CD14-positive monocyte (primary cell): ENCODE data around the gene DUSP9. TPM values are rescaled to one million over a fixed set of nuclear protein-coding genes. Genes with fewer than 3 reads are reported as not detected.

Experiments
- DNase-seq, 3 donors: peaks; one replicate each; pipeline ENCODE4 v3.0.0-alpha.2; 2011 to 2022
- H2AFZ ChIP-seq: 2 replicates; pipeline ENCODE4 v1.6.0; 2012; ENCODE audit warnings: mild to moderate bottlenecking, low read depth, low read length, inconsistent platforms; ENCODE audit not compliant: insufficient read depth, poor library complexity, severe bottlenecking
- H3K27ac ChIP-seq, 2 donors: 1 replicate in 1 of 2; 2 replicates in 1 of 2; pipeline ENCODE4 v1.5.1; 2012 to 2013; ENCODE audit warnings: low read length in 2 of 2, control low read depth in 1 of 2, inconsistent platforms in 1 of 2, low read depth in 1 of 2, mild to moderate bottlenecking in 1 of 2
- H3K27me3 ChIP-seq, 2 donors: one replicate each; pipeline versions ENCODE4 v1.6.0 to v1.6.1; 2011 to 2013; ENCODE audit warnings: low read length in 2 of 2; ENCODE audit not compliant: control insufficient read depth in 2 of 2, insufficient read depth in 2 of 2
- H3K36me3 ChIP-seq, 2 donors: replicated peaks in 1 of 2; 1 replicate in 1 of 2; 2 replicates in 1 of 2; pipeline versions ENCODE4 v1.5.1 to v1.6.1; 2012 to 2013; ENCODE audit warnings: low read length in 2 of 2, control low read depth in 1 of 2, inconsistent platforms in 1 of 2, mild to moderate bottlenecking in 1 of 2; ENCODE audit not compliant: insufficient read depth in 2 of 2, control insufficient read depth in 1 of 2
- H3K4me1 ChIP-seq, 2 donors: 1 replicate in 1 of 2; 2 replicates in 1 of 2; pipeline versions ENCODE4 v1.5.1 to v1.6.1; 2012 to 2013; ENCODE audit warnings: low read length in 2 of 2, control low read depth in 1 of 2, inconsistent platforms in 1 of 2, mild to moderate bottlenecking in 1 of 2, moderate library complexity in 1 of 2; ENCODE audit not compliant: insufficient read depth in 2 of 2, control insufficient read depth in 1 of 2
- H3K4me2 ChIP-seq: replicated peaks from 2 replicates; pipeline ENCODE3; 2012; ENCODE audit warnings: low read length, moderate library complexity, mild to moderate bottlenecking; ENCODE audit not compliant: poor library complexity, severe bottlenecking; ENCODE audit errors: extremely low read depth
- H3K4me3 ChIP-seq, 3 experiments: fragments of 200-600 bp in 1 of 3; sonication (generic) in 1 of 3; replicated peaks in 1 of 3; 1 replicate in 2 of 3; 2 replicates in 1 of 3; pipeline ENCODE4 v1.5.1; 2011 to 2013; ENCODE audit warnings: low read length in 3 of 3, mild to moderate bottlenecking in 3 of 3, control low read depth in 2 of 3, low read depth in 2 of 3, inconsistent platforms in 1 of 3, moderate library complexity in 1 of 3
- H3K79me2 ChIP-seq: 2 replicates; pipeline ENCODE4 v1.6.0; 2012; ENCODE audit warnings: mild to moderate bottlenecking, control low read depth, inconsistent platforms, low read length, moderate library complexity; ENCODE audit not compliant: insufficient read depth
- H3K9ac ChIP-seq: 2 replicates; pipeline ENCODE4 v1.6.0; 2017; ENCODE audit warnings: low read length, mild to moderate bottlenecking; ENCODE audit not compliant: insufficient read depth, poor library complexity, severe bottlenecking
- H3K9me3 ChIP-seq, 2 donors: replicated peaks in 1 of 2; 1 replicate in 1 of 2; 2 replicates in 1 of 2; pipeline versions ENCODE4 v1.5.1 to v1.6.1; 2012 to 2013; ENCODE audit warnings: low read length in 2 of 2, control low read depth in 1 of 2; ENCODE audit not compliant: control insufficient read depth in 1 of 2, insufficient read depth in 1 of 2
- H4K20me1 ChIP-seq: 2 replicates; pipeline ENCODE4 v1.6.0; 2012; ENCODE audit warnings: mild to moderate bottlenecking, low read length, control low read depth, moderate library complexity; ENCODE audit not compliant: insufficient read depth
- H3K27ac Mint-ChIP-seq, 7 donors: one replicate each; pipeline ENCODE4 v1.8.0; 2020; ENCODE audit warnings: mild to moderate bottlenecking in 7 of 7, mixed read lengths in 7 of 7, moderate library complexity in 6 of 7, inconsistent platforms in 2 of 7
- H3K27me3 Mint-ChIP-seq, 3 donors: one replicate each; pipeline ENCODE4 v1.8.0; 2021 to 2022; ENCODE audit warnings: low read depth in 3 of 3, mild to moderate bottlenecking in 3 of 3, mixed read lengths in 3 of 3, moderate library complexity in 3 of 3, inconsistent platforms in 1 of 3
- H3K36me3 Mint-ChIP-seq, 2 donors: one replicate each; pipeline ENCODE4 v1.8.0; 2020; ENCODE audit warnings: mixed read lengths in 2 of 2, inconsistent platforms in 1 of 2, mild to moderate bottlenecking in 1 of 2
- H3K4me1 Mint-ChIP-seq: one replicate; pipeline ENCODE4 v1.8.0; 2020; ENCODE audit warnings: mild to moderate bottlenecking, mixed read lengths
- H3K4me3 Mint-ChIP-seq, 2 donors: one replicate each; pipeline ENCODE4 v1.8.0; 2020; ENCODE audit warnings: mild to moderate bottlenecking in 2 of 2, mixed read lengths in 2 of 2, moderate library complexity in 1 of 2
- H3K9me3 Mint-ChIP-seq, 7 donors: one replicate each; pipeline ENCODE4 v1.8.0; 2020 to 2022; ENCODE audit warnings: mixed read lengths in 7 of 7, mild to moderate bottlenecking in 6 of 7, moderate library complexity in 6 of 7, inconsistent platforms in 2 of 7
- WGBS: methylation state at CpG from one replicate; pipeline ENCODE4 v1.1.5; 2013; ENCODE audit warnings: missing lambda C conversion rate; ENCODE audit not compliant: insufficient coverage; 5-methylcytosine and 5-hydroxymethylcytosine counted together
- intact Hi-C, 2 donors: fragments of 100-400 bp; cut with micrococcal nuclease; formaldehyde crosslinking; loops; one replicate each; pipeline versions ENCODE4 v1.15.0 to v1.15.1; 2023
- polyA plus RNA-seq, 3 donors: library from polyadenylated mRNA; depleted of rRNA in 1 of 3; unstranded in 2 of 3; stranded (reverse) in 1 of 3; fragments of 300-500 nt in 2 of 3; fragments of >200 nt in 1 of 3; fragmentation: Illumina TruSeq in 2 of 3; gene quantifications; 1 replicate in 2 of 3; 2 replicates in 1 of 3; pipeline ENCODE4 v1.2.3, GENCODE V29; 2012 to 2021
- TF ChIP-seq, protein P1 (sequence below): fragments of 200-600 bp; IDR thresholded peaks from one replicate; pipeline ENCODE4 v1.8.0; 2022; ENCODE audit warnings: antibody characterized with exemption, mild to moderate bottlenecking

The DUSP9 gene
- polyA plus RNA-seq, 3 donors = not detected

GRCh38 chrX:153645151-153645550 lies 1.9 kb upstream of the DUSP9 start:
- H3K9me3 Mint-ChIP-seq = peaks cover 0 to 27% (median 8%) of the 10 kb centered on the region in 7 donors
- peaks cover 0 to 1% of the 10 kb centered on the region in 2 donors for H3K36me3 Mint-ChIP-seq
- Histone ChIP-seq H3K9ac (no peak overlapping the region), H3K4me2 (no peak overlapping the region), H3K4me1 (peaks cover 0 to 5% of the 10 kb centered on the region in 2 donors), H2AFZ (no peak overlapping the region), H3K27ac (no peak overlapping the region), H3K36me3 (no peaks in the 10 kb centered on the region), H3K4me3 (no peak overlapping the region), H4K20me1 (no peaks in the 10 kb centered on the region), H3K27me3 (peaks cover 16 to 69% of the 10 kb centered on the region in 2 donors), H3K79me2 (no peaks in the 10 kb centered on the region), H3K9me3 (peaks cover 0 to 18% of the 10 kb centered on the region in 2 donors)
- TF ChIP-seq, protein P1, sequence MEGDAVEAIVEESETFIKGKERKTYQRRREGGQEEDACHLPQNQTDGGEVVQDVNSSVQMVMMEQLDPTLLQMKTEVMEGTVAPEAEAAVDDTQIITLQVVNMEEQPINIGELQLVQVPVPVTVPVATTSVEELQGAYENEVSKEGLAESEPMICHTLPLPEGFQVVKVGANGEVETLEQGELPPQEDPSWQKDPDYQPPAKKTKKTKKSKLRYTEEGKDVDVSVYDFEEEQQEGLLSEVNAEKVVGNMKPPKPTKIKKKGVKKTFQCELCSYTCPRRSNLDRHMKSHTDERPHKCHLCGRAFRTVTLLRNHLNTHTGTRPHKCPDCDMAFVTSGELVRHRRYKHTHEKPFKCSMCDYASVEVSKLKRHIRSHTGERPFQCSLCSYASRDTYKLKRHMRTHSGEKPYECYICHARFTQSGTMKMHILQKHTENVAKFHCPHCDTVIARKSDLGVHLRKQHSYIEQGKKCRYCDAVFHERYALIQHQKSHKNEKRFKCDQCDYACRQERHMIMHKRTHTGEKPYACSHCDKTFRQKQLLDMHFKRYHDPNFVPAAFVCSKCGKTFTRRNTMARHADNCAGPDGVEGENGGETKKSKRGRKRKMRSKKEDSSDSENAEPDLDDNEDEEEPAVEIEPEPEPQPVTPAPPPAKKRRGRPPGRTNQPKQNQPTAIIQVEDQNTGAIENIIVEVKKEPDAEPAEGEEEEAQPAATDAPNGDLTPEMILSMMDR = no peak
- H3K27ac Mint-ChIP-seq = no peak overlapping the region
- peaks cover 50 to 81% (median 65%) of the 10 kb centered on the region in 3 donors for H3K27me3 Mint-ChIP-seq
- intact Hi-C loops = no loop called here
- peaks cover 2% of the 10 kb centered on the region for H3K4me1 Mint-ChIP-seq
- no CpG with 5 or more reads among the region's 6 CpGs for WGBS
- no peak for DNase-seq
- no peak overlapping the region for H3K4me3 Mint-ChIP-seq

GRCh38 chrX:153645921-153646488 lies 998 bp upstream of the DUSP9 start:
- Mint-ChIP-seq H3K4me1 (peaks cover 2% of the 10 kb centered on the region), H3K27ac (no peak overlapping the region), H3K27me3 (peaks cover 49 to 74% (median 60%) of the 10 kb centered on the region in 3 donors), H3K36me3 (peaks cover 0 to 1% of the 10 kb centered on the region in 2 donors), H3K4me3 (peak overlapping the region in 1 of 2 donors; percentile 48), H3K9me3 (peaks cover 0 to 30% (median 8%) of the 10 kb centered on the region in 7 donors)
- Histone ChIP-seq H3K9ac (no peak overlapping the region), H3K79me2 (no peaks in the 10 kb centered on the region), H3K36me3 (no peaks in the 10 kb centered on the region), H3K27me3 (peaks cover 16 to 67% of the 10 kb centered on the region in 2 donors), H3K4me3 (no peak overlapping the region), H3K4me1 (peaks cover 0 to 5% of the 10 kb centered on the region in 2 donors), H4K20me1 (no peaks in the 10 kb centered on the region), H3K9me3 (peaks cover 0 to 18% of the 10 kb centered on the region in 2 donors), H3K27ac (no peak overlapping the region), H3K4me2 (no peak overlapping the region), H2AFZ (no peak overlapping the region)
- DNase-seq = no peak
- TF ChIP-seq, protein P1 = no peak
- intact Hi-C loops = no loop called here
- 55% methylated on average over 5 of the region's 10 CpGs for WGBS
